Measurements from ENCODE around the gene TC2N. TPM values are rescaled to one million over a fixed set of nuclear protein-coding genes. Genes with fewer than 3 reads are reported as not detected.
A peak's percentile ranks its signal among the peaks of the same experiment; 100 is the strongest.
"Not testable (repeated sequence)": the region's sequence is repeated elsewhere in the genome, so short reads cannot be mapped to it uniquely, and the experiment has no call there.

TC2N gene
- total and polyA plus RNA-seq, 2 experiments from 2014 or later: 0.05 to 0.77 TPM

DNA sequence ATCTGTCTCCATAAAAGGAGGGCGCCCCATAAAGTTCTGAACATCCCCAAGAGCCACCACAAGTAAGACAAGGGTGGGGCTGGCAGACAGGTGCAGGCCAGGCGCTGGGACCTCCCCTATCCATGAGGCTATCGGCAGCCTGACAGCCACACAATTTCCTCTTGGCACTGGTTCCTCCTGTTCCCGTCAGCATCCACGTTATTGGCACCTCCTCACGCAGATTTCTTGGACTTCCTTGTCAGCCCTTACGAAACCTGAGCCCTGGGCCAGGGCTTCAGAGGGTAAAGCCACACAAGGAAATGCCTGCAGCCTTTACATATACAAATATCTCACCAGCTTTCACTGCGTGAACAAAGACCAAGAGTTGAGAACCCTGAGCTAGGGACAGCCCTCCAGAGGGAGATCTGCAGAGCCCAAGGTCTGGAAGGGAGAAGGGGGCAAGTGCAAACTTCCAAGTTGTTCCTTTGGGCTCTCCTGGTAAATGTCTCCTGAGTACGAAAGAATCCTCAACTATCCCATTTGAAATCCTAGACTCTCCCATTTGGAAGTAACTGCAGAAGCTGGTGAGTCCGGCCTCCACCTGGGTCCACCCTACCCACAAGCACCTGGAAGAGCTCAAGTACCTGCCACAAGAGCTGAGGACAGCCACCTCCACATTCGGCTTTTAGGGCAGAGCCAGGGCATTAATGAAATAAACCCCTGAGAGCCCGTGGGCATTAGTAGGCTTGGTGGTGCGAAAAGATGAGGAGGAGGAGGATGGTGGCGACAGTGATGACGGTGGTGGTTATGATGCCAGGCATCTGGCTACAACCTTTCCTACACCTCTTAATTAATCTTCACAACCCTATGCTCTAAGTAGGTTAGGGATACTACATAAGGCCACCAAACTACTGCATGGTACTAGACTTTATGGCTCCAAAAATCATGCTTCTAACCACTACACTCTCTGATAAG lies 5.5 kb upstream of the TC2N start:
- Histone ChIP-seq H3K9me3 (ENCODE audit: low read depth) (no peaks in the 10 kb centered on the region), H3K4me1 (ENCODE audit: low read depth) (no peaks in the 10 kb centered on the region), H3K27me3 (no peaks in the 10 kb centered on the region), H3K27ac (no peak overlapping the region), H3K36me3 (no peaks in the 10 kb centered on the region), H3K4me3 (no peak overlapping the region)
- TF ChIP-seq, protein P1, sequence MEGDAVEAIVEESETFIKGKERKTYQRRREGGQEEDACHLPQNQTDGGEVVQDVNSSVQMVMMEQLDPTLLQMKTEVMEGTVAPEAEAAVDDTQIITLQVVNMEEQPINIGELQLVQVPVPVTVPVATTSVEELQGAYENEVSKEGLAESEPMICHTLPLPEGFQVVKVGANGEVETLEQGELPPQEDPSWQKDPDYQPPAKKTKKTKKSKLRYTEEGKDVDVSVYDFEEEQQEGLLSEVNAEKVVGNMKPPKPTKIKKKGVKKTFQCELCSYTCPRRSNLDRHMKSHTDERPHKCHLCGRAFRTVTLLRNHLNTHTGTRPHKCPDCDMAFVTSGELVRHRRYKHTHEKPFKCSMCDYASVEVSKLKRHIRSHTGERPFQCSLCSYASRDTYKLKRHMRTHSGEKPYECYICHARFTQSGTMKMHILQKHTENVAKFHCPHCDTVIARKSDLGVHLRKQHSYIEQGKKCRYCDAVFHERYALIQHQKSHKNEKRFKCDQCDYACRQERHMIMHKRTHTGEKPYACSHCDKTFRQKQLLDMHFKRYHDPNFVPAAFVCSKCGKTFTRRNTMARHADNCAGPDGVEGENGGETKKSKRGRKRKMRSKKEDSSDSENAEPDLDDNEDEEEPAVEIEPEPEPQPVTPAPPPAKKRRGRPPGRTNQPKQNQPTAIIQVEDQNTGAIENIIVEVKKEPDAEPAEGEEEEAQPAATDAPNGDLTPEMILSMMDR (IDR thresholded peaks at IDR 0.05; ENCODE audit: low read depth, low read length): no peak
- DNase-seq (ENCODE audit: low read depth in 1 of 2, low spot score in 1 of 2): peak in 1 of 2 donors; percentile 91

DNA sequence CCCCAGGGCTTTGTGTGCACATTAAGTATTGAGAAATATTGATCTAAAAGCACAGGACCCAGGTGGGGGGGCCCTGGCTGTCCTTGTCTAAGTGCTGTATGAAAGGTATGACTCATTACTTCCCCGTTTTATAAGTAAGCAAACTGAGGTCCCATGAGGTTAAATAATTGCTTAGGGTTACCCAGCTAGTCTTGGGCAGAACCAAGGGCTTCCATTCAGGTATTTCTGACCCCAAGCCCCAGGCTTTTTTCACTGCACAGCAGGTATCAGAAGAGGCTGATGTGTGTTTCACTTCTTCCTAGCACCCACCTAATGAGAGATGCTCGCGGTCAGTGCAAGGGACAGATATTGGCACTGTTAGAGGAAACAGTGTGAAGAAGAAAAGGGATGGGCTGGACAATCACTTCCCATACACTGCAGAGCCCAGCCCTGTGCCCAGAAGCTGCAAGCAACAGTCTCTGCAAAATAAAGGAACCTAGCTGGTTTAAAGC lies 4.7 kb upstream of the TC2N start:
- no peaks in the 10 kb centered on the region for H3K27me3 ChIP-seq
- H3K4me3 ChIP-seq: no peak overlapping the region
- no peak overlapping the region for H3K27ac ChIP-seq
- H3K36me3 ChIP-seq: no peaks in the 10 kb centered on the region
- H3K9me3 ChIP-seq (ENCODE audit: low read depth): no peaks in the 10 kb centered on the region
- no peaks in the 10 kb centered on the region for H3K4me1 ChIP-seq (ENCODE audit: low read depth)
- TF ChIP-seq, protein P1 (IDR thresholded peaks at IDR 0.05; ENCODE audit: low read depth, low read length): no peak
- DNase-seq (ENCODE audit: low read depth in 1 of 2, low spot score in 1 of 2): no peak

DNA sequence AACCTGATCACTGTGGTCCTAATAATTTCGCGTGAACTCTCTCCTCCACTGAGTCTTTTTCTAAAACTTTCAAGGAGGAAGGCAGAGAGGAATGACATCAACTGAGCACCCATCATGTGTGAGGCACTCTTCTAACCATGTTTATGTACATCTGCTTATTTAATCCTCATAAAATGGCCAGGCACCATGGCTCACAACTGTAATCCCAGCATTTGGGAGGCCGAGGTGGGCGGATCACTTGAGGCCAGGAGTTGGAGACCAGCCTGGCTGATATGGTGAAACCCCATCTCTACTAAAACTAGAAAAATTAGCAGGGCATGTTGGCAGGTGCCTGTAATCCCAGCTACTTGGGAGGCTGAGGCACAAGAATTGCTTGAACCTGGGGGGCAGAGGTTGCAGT lies 4.1 kb upstream of the TC2N start:
- not testable (repeated sequence) for H3K27me3 ChIP-seq; H3K36me3 ChIP-seq; H3K9me3 ChIP-seq (ENCODE audit: low read depth); H3K4me3 ChIP-seq; DNase-seq (ENCODE audit: low read depth in 1 of 2, low spot score in 1 of 2); H3K27ac ChIP-seq; H3K4me1 ChIP-seq (ENCODE audit: low read depth)

DNA sequence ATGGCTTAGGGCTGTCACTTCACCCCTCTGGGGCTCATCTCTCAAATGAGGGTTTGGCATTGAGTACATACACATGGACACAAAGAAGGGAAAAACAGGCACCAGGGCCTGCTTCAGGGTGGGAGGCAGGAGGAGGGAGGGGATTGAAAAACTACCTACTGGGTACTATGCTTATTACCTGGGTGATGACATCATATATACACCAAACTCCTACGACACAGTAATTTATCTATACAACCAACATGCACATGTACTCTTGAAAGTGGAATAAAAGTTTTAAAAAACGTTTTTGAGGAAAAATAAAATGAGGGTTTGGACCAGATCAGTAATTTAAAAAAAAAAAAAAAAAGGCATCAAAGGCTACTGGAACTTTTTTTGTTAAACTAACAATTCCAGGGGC lies 3.6 kb upstream of the TC2N start:
- H3K36me3 ChIP-seq: no peaks in the 10 kb centered on the region
- H3K27ac ChIP-seq: no peak overlapping the region
- H3K4me1 ChIP-seq (ENCODE audit: low read depth): no peaks in the 10 kb centered on the region
- DNase-seq (ENCODE audit: low read depth in 1 of 2, low spot score in 1 of 2): no peak
- TF ChIP-seq, protein P1 (IDR thresholded peaks at IDR 0.05; ENCODE audit: low read depth, low read length): no peak
- H3K9me3 ChIP-seq (ENCODE audit: low read depth): no peaks in the 10 kb centered on the region
- H3K27me3 ChIP-seq: no peaks in the 10 kb centered on the region
- no peak overlapping the region for H3K4me3 ChIP-seq

DNA sequence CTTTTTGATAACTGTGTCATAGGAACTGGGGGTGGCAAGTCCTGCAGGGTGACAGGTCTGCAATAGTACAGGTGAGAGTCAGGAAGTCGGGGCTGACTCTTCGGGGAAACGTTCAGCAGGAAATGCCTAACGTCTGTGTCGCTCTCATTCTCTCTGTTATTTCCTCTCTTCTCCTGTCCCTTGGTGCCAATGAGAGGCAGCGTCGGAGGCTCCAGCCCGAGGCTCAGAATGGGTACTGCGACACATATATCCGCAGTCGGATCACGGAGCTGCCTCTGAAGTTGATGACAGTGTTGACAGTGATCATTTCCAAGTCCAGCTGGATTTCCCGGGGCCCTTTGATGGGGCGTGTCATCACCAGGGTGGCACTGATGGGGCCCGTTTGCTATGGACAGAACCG lies 2.7 kb upstream of the TC2N start:
- Histone ChIP-seq H3K4me1 (ENCODE audit: low read depth) (no peaks in the 10 kb centered on the region), H3K27ac (no peak overlapping the region), H3K4me3 (no peak overlapping the region), H3K36me3 (no peaks in the 10 kb centered on the region), H3K27me3 (no peaks in the 10 kb centered on the region), H3K9me3 (ENCODE audit: low read depth) (no peaks in the 10 kb centered on the region)
- DNase-seq (ENCODE audit: low read depth in 1 of 2, low spot score in 1 of 2): no peak
- TF ChIP-seq, protein P1 (IDR thresholded peaks at IDR 0.05; ENCODE audit: low read depth, low read length): no peak

DNA sequence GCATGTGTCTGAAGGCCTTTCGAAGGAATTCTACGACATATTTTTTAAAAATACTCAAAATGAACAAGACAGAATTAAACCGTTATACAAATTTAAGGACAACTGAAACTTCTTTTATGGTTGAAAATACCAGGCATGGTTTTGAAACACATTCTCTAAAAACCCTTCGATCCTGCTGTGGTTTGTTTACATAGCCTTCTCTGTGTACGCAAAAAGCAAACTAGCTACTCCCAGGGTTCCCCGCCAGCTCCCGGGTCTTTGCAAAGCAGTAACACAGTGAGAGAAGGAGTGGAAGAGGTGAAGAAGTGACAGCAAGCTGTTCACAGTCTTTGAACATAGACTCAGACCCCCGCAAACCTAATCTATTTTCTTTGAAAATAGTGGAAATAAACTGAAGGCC lies 2.2 kb upstream of the TC2N start:
- no peaks in the 10 kb centered on the region for H3K9me3 ChIP-seq (ENCODE audit: low read depth)
- H3K27me3 ChIP-seq: no peaks in the 10 kb centered on the region
- H3K27ac ChIP-seq: no peak overlapping the region
- TF ChIP-seq, protein P1 (IDR thresholded peaks at IDR 0.05; ENCODE audit: low read depth, low read length): no peak
- H3K36me3 ChIP-seq: no peaks in the 10 kb centered on the region
- no peak for DNase-seq (ENCODE audit: low read depth in 1 of 2, low spot score in 1 of 2)
- H3K4me3 ChIP-seq: no peak overlapping the region
- no peaks in the 10 kb centered on the region for H3K4me1 ChIP-seq (ENCODE audit: low read depth)
